Cardiac fibroblast (primary cell): ENCODE data around the gene GJB3.
"Not testable (repeated sequence)": the region's sequence is repeated elsewhere in the genome, so short reads cannot be mapped to it uniquely, and the experiment has no call there.

Source experiments
- DNase-seq, 2 donors: peaks; one replicate each; pipeline versions ENCODE4 v3.0.0 to v3.0.0-alpha.2; 2010; ENCODE audit warnings: low read depth in 2 of 2
- H3K4me3 ChIP-seq, 2 donors: replicated peaks in 1 of 2; 1 replicate in 1 of 2; 2 replicates in 1 of 2; pipeline ENCODE4 v1.5.1; 2011; ENCODE audit warnings: low read depth in 2 of 2, low read length in 2 of 2, mild to moderate bottlenecking in 2 of 2, moderate library complexity in 1 of 2
- TF ChIP-seq, protein P1 (sequence below): IDR thresholded peaks from one replicate; pipeline ENCODE4 v1.5.1; 2011; ENCODE audit warnings: low read depth, mild to moderate bottlenecking, low read length, inconsistent platforms

The GJB3 gene

DNA sequence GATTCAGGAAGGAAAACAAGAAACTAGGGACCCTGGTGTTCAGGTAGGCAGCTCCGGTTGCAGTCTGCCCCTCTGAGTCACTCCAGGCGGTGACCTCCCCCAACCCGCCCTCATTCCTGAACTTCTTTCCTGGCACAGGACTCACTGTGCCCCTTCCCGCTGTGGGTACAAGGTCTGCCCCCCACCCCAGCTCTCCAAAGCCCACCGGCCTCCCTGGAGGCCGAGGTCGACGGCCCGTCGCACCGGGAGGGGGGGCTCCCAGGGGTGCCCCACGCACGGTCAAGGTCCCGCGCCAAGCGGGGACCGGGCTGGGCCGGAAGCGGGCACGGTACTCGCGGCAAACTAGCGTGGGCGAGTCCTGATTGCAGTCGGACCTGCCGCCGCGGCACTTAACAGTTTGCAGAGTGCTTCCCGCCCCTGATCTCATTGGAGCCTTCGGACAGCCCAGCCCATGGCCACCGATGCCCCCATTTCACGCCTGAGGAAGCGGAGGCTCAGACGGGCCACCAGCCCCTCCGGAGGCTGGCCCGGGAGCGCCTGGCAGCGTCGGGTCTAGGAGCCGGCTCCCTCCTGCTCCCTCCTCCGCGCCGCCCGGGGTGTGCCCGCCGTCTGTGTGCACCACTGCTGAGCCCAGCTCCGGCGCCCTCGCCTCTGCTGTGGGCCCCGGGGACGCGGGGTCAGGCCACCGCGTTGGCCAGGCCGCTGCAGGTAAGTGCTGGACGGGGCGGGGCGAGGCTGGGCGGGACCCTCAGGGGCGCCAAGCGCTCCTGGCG is at the start of gene GJB3:
Gene GJB3, plus strand, starts transcription at position 144 of the 773 bp plus-strand sequence. CDS start 3,549 bp downstream, outside the sequence.
- no peak for DNase-seq
- H3K4me3 ChIP-seq: peak within 1 kb of the TSS; percentile 10 to 15

DNA sequence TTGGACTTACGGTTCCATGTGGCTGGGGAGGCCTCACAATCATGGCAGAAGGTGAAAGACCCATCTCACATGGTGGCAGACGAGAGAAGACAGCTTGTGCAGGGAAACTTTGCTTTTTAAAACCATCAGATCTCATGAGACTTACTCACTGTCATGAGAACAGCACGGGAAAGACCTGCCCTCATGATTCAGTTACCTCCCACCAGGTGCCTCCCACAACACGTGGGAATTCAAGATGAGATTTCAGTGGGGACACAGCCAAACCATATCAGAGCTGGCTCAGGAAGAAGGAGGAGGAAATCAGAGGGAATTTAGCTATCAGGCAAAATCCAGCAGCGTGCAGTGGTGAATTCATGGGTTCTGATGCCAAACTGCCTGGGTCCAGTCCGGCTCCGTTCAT is 48.2 kb upstream of the GJB3 start:
- H3K4me3 ChIP-seq: not testable (repeated sequence)

More for the DNA sequence above, at the start of gene GJB3:
- TF ChIP-seq, protein P1, sequence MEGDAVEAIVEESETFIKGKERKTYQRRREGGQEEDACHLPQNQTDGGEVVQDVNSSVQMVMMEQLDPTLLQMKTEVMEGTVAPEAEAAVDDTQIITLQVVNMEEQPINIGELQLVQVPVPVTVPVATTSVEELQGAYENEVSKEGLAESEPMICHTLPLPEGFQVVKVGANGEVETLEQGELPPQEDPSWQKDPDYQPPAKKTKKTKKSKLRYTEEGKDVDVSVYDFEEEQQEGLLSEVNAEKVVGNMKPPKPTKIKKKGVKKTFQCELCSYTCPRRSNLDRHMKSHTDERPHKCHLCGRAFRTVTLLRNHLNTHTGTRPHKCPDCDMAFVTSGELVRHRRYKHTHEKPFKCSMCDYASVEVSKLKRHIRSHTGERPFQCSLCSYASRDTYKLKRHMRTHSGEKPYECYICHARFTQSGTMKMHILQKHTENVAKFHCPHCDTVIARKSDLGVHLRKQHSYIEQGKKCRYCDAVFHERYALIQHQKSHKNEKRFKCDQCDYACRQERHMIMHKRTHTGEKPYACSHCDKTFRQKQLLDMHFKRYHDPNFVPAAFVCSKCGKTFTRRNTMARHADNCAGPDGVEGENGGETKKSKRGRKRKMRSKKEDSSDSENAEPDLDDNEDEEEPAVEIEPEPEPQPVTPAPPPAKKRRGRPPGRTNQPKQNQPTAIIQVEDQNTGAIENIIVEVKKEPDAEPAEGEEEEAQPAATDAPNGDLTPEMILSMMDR: no peak

DNA sequence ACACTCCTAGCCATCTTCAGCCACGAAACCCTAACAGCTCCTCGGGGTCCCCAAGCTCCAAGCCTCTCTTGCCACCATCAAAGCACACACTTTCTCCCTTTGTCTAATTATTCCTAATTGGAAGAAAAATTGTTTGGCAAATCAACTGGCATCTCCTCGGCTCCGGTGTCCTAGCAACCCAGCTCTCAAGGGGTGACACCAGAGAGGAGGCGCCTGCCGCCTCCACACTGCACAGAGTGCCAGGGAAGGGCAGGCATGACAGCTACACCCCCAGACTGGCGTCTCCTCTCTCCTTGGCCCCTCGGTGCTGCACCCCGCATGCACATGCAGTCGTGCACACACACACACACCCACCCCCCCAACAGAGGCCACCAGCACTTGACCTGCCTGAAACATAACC is 44.3 kb upstream of the GJB3 start:
- no peak for DNase-seq
- TF ChIP-seq, protein P1: no peak
- H3K4me3 ChIP-seq: no peak overlapping the region

More for the DNA sequence above, 48.2 kb upstream of the GJB3 start:
- not testable (repeated sequence) for DNase-seq

DNA sequence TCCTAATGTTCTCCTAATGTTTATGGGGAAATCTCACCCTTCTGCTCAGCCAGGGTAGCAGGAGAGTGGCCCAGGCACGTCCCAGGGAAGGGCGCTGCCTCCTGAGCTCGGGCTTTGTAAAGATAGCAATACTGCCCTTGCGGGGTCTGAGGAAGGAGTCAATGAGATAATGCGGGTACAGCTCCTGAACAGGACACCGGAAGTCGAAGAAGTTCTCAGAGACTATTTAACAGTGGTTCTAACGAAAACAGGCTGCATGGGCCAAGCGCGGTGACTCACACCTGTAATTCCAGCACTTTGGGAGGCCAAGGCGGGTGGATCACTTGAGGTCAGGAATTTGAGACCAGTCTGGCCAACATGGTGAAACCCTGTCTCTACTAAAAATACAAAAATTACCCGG is 43.8 kb upstream of the GJB3 start:
- not testable (repeated sequence) for DNase-seq, H3K4me3 ChIP-seq

- DNase-seq: no peak
- TF ChIP-seq, protein P1: no peak
Measured at GRCh38 chr1:34739613-34740012, 41.4 kb upstream of the GJB3 start.

DNA sequence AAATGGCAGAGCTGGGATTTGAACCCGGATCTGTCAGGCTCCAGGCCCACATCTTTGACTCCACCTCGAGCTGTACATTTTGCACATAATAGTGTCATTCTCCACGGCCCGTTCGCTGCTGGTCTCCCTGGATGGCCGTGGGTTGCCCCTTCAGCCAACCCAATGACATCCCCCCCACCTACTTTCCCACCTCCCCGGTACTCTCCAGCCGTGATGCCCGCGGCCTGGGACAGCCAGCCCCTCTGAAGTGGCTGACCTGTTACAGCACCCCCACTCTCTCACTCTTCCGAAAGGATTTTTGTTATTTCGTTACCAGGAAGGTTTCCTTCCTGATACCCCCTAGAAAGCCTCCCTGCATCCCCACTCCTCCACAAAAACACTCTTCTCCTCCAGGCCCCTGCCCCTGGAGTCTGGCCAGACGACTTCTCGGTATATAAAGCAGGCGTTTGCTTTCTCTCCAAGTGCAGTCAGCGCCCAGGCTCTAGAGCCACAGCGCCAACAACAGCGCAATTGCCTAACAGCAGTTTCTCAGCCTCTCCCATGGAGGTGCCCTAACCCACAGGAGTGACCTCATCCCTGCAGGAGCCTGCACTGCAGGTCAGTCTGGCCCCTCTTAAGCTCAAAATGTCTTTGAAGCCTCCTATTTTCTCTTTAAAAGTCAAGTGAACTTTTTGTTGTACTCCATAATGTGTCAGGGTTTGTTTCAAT is 40.7 kb upstream of the GJB3 start:
- DNase-seq: peak in 1 of 2 donors; percentile 8
- TF ChIP-seq, protein P1: no peak
- H3K4me3 ChIP-seq: no peak overlapping the region

More at GRCh38 chr1:34739613-34740012, 41.4 kb upstream of the GJB3 start:
- H3K4me3 ChIP-seq: no peak overlapping the region

GRCh38 chr1:34742667-34743270 is 38.2 kb upstream of the GJB3 start:
- TF ChIP-seq, protein P1: peak; percentile 98
- H3K4me3 ChIP-seq: no peak overlapping the region
- DNase-seq: peak; percentile 63 to 70
